Measurements from ENCODE around the gene FLNC.

GRCh38 chr7:128783143-128783861, 46.9 kb upstream of the FLNC start:
- no peak for TF ChIP-seq POLR2A (IDR thresholded peaks at IDR 0.05; ENCODE audit: low read depth, low read length)
- TF ChIP-seq TAF1 (IDR thresholded peaks at IDR 0.05; ENCODE audit: borderline replicate concordance, low read depth, low read length), result no peak
- TF ChIP-seq POLR2AphosphoS5 (IDR thresholded peaks at IDR 0.05; ENCODE audit: low read depth, low read length), result no peak
